Uterus (tissue), 2 donors: ENCODE data around the gene TAX1BP1.

Source experiments
- CTCF ChIP-seq, 4 experiments: fragments of 200-600 bp in 2 of 4; fragments of 450-650 bp in 2 of 4; sonication (generic) in 2 of 4; IDR thresholded peaks; one replicate each; pipeline ENCODE4 v1.5.1; 2016 to 2019; ENCODE audit warnings: antibody characterized with exemption in 4 of 4, mild to moderate bottlenecking in 2 of 4, moderate library complexity in 1 of 4
- POLR2A ChIP-seq, 2 donors: fragments of 450-650 bp; IDR thresholded peaks; one replicate each; pipeline ENCODE4 v1.6.1; 2016; ENCODE audit warnings: antibody characterized with exemption in 2 of 2, mild to moderate bottlenecking in 1 of 2, moderate library complexity in 1 of 2

- TF ChIP-seq CTCF (IDR thresholded peaks at IDR 0.05) (no peak), POLR2A (IDR thresholded peaks at IDR 0.05) (no peak)
Measured at GRCh38 chr7:27804139-27804538, 64.2 kb downstream of the TAX1BP1 start.
